DND-41 (cell line): ENCODE results near the gene PLSCR2.

Source experiments
- EZH2 ChIP-seq: IDR thresholded peaks from 3 replicates; pipeline ENCODE4 v1.6.1; 2012; ENCODE audit warnings: borderline replicate concordance, low read depth, mild to moderate bottlenecking, moderate library complexity, low read length, inconsistent platforms; ENCODE audit not compliant: severe bottlenecking
- TF ChIP-seq, protein P1 (sequence below): IDR thresholded peaks from 2 replicates; pipeline ENCODE4 v1.5.1; 2012; ENCODE audit warnings: borderline replicate concordance, low read length, moderate library complexity, mild to moderate bottlenecking; ENCODE audit not compliant: poor library complexity, severe bottlenecking; ENCODE audit errors: extremely low read depth

- TF ChIP-seq, protein P1, sequence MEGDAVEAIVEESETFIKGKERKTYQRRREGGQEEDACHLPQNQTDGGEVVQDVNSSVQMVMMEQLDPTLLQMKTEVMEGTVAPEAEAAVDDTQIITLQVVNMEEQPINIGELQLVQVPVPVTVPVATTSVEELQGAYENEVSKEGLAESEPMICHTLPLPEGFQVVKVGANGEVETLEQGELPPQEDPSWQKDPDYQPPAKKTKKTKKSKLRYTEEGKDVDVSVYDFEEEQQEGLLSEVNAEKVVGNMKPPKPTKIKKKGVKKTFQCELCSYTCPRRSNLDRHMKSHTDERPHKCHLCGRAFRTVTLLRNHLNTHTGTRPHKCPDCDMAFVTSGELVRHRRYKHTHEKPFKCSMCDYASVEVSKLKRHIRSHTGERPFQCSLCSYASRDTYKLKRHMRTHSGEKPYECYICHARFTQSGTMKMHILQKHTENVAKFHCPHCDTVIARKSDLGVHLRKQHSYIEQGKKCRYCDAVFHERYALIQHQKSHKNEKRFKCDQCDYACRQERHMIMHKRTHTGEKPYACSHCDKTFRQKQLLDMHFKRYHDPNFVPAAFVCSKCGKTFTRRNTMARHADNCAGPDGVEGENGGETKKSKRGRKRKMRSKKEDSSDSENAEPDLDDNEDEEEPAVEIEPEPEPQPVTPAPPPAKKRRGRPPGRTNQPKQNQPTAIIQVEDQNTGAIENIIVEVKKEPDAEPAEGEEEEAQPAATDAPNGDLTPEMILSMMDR: no peak
- TF ChIP-seq EZH2: no peak
Observed at GRCh38 chr3:146511402-146512134, 42.2 kb upstream of the PLSCR2 start.
